Heart left ventricle (tissue), 16 donors: ENCODE results near the gene SEMA3B. TPM values are rescaled to one million over a fixed set of nuclear protein-coding genes. Genes with fewer than 3 reads are reported as not detected.

ENCODE experiments used
- ATAC-seq, 4 donors: fragments of 200-7000 bp; cut with Tn5 transposase; one replicate each; pipeline ENCODE4 v1.9.1; 2020 to 2022; ENCODE audit warnings: moderate library complexity in 4 of 4, mild to moderate bottlenecking in 3 of 4, moderate number of reproducible peaks in 1 of 4
- DNase-seq, 5 donors: peaks; one replicate each; pipeline ENCODE4 v3.0.0-alpha.2; 2020
- H3K27ac ChIP-seq, 12 donors: fragments of 200-600 bp; sonication (generic) in 4 of 12; one replicate each; pipeline versions ENCODE4 v1.5.0 to v1.8.0; 2016 to 2022; ENCODE audit warnings: mild to moderate bottlenecking in 2 of 12
- H3K27me3 ChIP-seq, 9 donors: fragments of 200-600 bp; sonication (generic) in 2 of 9; one replicate each; pipeline versions ENCODE4 v1.5.1 to v1.8.0; 2016 to 2022; ENCODE audit warnings: mild to moderate bottlenecking in 3 of 9
- H3K36me3 ChIP-seq, 9 donors: fragments of 200-600 bp; sonication (generic) in 2 of 9; one replicate each; pipeline versions ENCODE4 v1.5.0 to v1.8.0; 2018 to 2022; ENCODE audit warnings: mild to moderate bottlenecking in 2 of 9
- H3K4me1 ChIP-seq, 12 donors: fragments of 200-600 bp; sonication (generic) in 4 of 12; one replicate each; pipeline versions ENCODE4 v1.5.0 to v1.8.0; 2016 to 2022; ENCODE audit warnings: mild to moderate bottlenecking in 3 of 12
- H3K4me3 ChIP-seq, 12 donors: fragments of 200-600 bp; sonication (generic) in 4 of 12; one replicate each; pipeline versions ENCODE4 v1.5.0 to v1.8.0; 2017 to 2022; ENCODE audit warnings: mild to moderate bottlenecking in 9 of 12, moderate library complexity in 4 of 12
- H3K9me3 ChIP-seq, 12 donors: fragments of 200-600 bp; sonication (generic) in 4 of 12; one replicate each; pipeline versions ENCODE4 v1.5.0 to v1.8.0; 2016 to 2022; ENCODE audit warnings: mild to moderate bottlenecking in 1 of 12
- POLR2A ChIP-seq, 2 donors: fragments of 450-650 bp; IDR thresholded peaks; one replicate each; pipeline ENCODE4 v1.6.1; 2017; ENCODE audit warnings: antibody characterized with exemption in 2 of 2, mild to moderate bottlenecking in 2 of 2, moderate library complexity in 2 of 2
- WGBS, 4 donors: extraction: QIAGEN DNeasy Blood & Tissue Kit in 2 of 4; methylation state at CpG; one replicate each; pipeline versions ENCODE4 v1.1.5 to v1.1.7; 2013 to 2018; 5-methylcytosine and 5-hydroxymethylcytosine counted together
- intact Hi-C, 10 donors: fragments of 100-400 bp; cut with DNase I; formaldehyde crosslinking; loops; one replicate each; pipeline versions ENCODE4 v1.11.1 to v1.14.2; 2022
- polyA plus RNA-seq, 2 donors: library from polyadenylated mRNA; stranded (reverse); fragments of 200-250 nt; gene quantifications; one replicate each; pipeline ENCODE4 v1.2.3, GENCODE V29; 2013
- total RNA-seq, 9 donors: library from RNA; depleted of rRNA in 2 of 9; stranded (reverse); fragments of >200 nt in 2 of 9; fragmentation: NEBNext Ultra II Directional in 3 of 9; extraction: Animal tissue kit (Norgen Biotek cat#: 25700) in 3 of 9; gene quantifications; one replicate each; pipeline versions ENCODE4 v1.1.0 to v1.2.4, GENCODE V29; 2016 to 2023
- TF ChIP-seq, protein P1 (sequence below), 12 donors: fragments of 200-600 bp; sonication (generic) in 4 of 12; IDR thresholded peaks; one replicate each; pipeline versions ENCODE4 v1.5.0 to v1.8.0; 2018 to 2022; ENCODE audit warnings: antibody characterized with exemption in 12 of 12, mild to moderate bottlenecking in 5 of 12
- donor health status: ischemic (EF 13 %, LVEDD 7.1; RV severe dilation, severe dysfunction).
- donor health status: healthy with polysubstance abuse.
- donor health status: DM: no; HTN: yes; CAD: no.
- donor health status: DM: no; HTN: no; CAD: no.
- donor health status: ischemic (EF 25% LVEDD 6.9; RV normal size, moderate dysfunction).
- donor health status: ischemic (EF 25% LVEDD 5.7; RV mildly dilated, moderate dysfunction).
- donor health status: healthy.
- donor health status: DM: yes; HTN: yes; CAD: no.
- donor health status: ischemic (EF 35%, LVEDD 5.7; RV mildly dilated, moderate dysfunction).
- donor health status: nonischemic (EF 11% LVEDD 7.7; RV severe dilation, severe dysfunction).
- donor health status: DM: yes; HTN: yes; CAD: no.
- donor health status: PGD.
- donor health status: ischemic (EF 29% LVEDD 5.4; RV normal size, mild dysfunction).
- donor health status: nonischemic (EF 23%, LVEDD 6.1; RV moderate dilation, normal function).

Gene SEMA3B
- total and polyA plus RNA-seq, 11 donors: 12.9 to 60.1 (median 19.3) TPM

DNA sequence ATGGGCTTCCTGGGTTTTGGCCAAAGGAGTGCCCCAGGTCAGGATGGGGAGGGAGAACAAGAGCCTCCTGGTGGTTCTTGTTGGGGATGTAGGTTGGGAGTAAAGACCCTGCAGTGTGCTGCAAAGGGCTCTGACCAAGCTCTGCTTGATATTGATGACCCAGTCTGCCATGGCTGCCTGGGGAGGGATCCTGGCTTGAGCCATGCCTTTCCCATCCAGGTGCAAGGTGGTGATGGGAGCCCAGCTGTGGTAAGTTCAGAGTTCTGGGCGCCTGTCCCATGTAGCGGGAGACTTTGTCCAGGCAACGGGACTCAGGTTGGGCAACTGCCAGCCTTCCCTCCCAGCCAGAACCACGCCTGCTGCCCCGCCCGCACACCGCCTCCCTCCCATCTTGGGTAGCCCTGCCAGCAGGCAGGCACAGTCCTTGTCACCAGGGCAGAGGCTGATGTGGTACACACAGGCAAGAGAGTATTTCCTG is 30.4 kb upstream of the SEMA3B start:
- 14 to 29% (median 25%) methylated on average over 4 to 7 of the region's 7 CpGs for WGBS, 4 donors
- no peaks in the 10 kb centered on the region for H3K9me3 ChIP-seq
- TF ChIP-seq, protein P1, sequence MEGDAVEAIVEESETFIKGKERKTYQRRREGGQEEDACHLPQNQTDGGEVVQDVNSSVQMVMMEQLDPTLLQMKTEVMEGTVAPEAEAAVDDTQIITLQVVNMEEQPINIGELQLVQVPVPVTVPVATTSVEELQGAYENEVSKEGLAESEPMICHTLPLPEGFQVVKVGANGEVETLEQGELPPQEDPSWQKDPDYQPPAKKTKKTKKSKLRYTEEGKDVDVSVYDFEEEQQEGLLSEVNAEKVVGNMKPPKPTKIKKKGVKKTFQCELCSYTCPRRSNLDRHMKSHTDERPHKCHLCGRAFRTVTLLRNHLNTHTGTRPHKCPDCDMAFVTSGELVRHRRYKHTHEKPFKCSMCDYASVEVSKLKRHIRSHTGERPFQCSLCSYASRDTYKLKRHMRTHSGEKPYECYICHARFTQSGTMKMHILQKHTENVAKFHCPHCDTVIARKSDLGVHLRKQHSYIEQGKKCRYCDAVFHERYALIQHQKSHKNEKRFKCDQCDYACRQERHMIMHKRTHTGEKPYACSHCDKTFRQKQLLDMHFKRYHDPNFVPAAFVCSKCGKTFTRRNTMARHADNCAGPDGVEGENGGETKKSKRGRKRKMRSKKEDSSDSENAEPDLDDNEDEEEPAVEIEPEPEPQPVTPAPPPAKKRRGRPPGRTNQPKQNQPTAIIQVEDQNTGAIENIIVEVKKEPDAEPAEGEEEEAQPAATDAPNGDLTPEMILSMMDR (IDR thresholded peaks at IDR 0.05): peak in 1 of 12 donors; percentile 1
- no peak for TF ChIP-seq POLR2A (IDR thresholded peaks at IDR 0.05)
- no peaks in the 10 kb centered on the region for H3K27me3 ChIP-seq
- intact Hi-C loops: loop anchor here in 3 of 10 donors (5.0 kb wide), 1 partner anchor 84 kb away; the partner anchor contains the start of gene HYAL2 (in 3 of the 3)
- H3K4me3 ChIP-seq: peak overlapping the region; percentile 82 to 100 (median 93)
- H3K4me1 ChIP-seq: peaks cover 18 to 80% (median 64%) of the 10 kb centered on the region in 12 donors
- peak overlapping the region; percentile 76 to 99 (median 94) for H3K27ac ChIP-seq
- DNase-seq: peak; percentile 87 to 94 (median 91)
- peaks cover 0 to 28% (median 0%) of the 10 kb centered on the region in 9 donors for H3K36me3 ChIP-seq
- peak; percentile 44 to 51 (median 47) for ATAC-seq

- intact Hi-C loops: loop anchor here in 3 of 10 donors (5.0 kb wide), 1 partner anchor 83 kb away; the partner anchor contains the start of gene HYAL2 (in 3 of the 3)
- Histone ChIP-seq H3K27me3 (no peaks in the 10 kb centered on the region), H3K4me3 (peak overlapping the region in 7 of 12 donors; percentile 82 to 100 (median 94)), H3K36me3 (peaks cover 0 to 35% (median 4%) of the 10 kb centered on the region in 9 donors), H3K4me1 (peaks cover 18 to 90% (median 75%) of the 10 kb centered on the region in 12 donors), H3K9me3 (no peaks in the 10 kb centered on the region), H3K27ac (peak overlapping the region; percentile 10 to 99 (median 94))
- ATAC-seq (no peak), DNase-seq (no peak)
- TF ChIP-seq POLR2A (IDR thresholded peaks at IDR 0.05): no peak
- TF ChIP-seq, protein P1 (IDR thresholded peaks at IDR 0.05): no peak
- WGBS, 4 donors: 54 to 79% (median 62%) methylated on average over 3 to 4 of the region's 4 CpGs; no CpG with 5 or more reads in 1 of the 4 donors
These were observed 29.3 kb upstream of the SEMA3B start for GRCh38 chr3:50239649-50240048.

DNA sequence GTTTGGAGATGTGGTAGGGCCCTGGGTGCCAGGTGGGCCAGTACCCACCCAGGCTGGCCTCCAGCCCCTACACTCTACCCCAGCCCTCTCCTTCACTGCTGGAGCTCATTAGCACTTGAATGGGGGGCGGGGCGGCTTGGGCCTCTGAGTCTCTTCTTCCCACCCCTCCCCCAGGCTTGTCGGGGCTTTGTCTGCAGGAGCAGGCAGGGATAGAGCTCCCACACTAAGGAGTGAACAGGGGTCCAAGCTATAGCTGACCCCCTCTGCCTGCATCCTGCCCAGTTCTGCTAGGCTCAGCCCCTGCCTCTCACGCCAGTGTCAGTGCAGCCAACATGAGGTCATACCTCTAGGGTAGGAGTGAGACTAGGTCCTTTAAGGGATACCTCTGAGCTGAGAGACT is 27.8 kb upstream of the SEMA3B start:
- no peaks in the 10 kb centered on the region for H3K27me3 ChIP-seq
- WGBS, 4 donors: 47 to 72% (median 60%) methylated on average over 4 of the region's 4 CpGs
- H3K4me3 ChIP-seq: peak overlapping the region in 4 of 12 donors; percentile 17 to 39 (median 24)
- peaks cover 21 to 99% (median 81%) of the 10 kb centered on the region in 12 donors for H3K4me1 ChIP-seq
- H3K27ac ChIP-seq: peak overlapping the region in 11 of 12 donors; percentile 85 to 99 (median 94)
- H3K36me3 ChIP-seq: peaks cover 0 to 45% (median 4%) of the 10 kb centered on the region in 9 donors
- intact Hi-C loops: no loop called here
- ATAC-seq: no peak
- H3K9me3 ChIP-seq: no peaks in the 10 kb centered on the region
- peak in 1 of 5 donors; percentile 41 for DNase-seq
- TF ChIP-seq, protein P1 (IDR thresholded peaks at IDR 0.05): no peak

- WGBS, 4 donors: 37 to 61% (median 51%) methylated on average over 3 to 7 of the region's 7 CpGs
- intact Hi-C loops: loop anchor here in 1 of 10 donors (2.0 kb wide), 1 partner anchor 15 kb away; no protein-coding TSS in a partner anchor
- no peak for TF ChIP-seq POLR2A (IDR thresholded peaks at IDR 0.05)
- TF ChIP-seq, protein P1 (IDR thresholded peaks at IDR 0.05): no peak
- Histone ChIP-seq H3K4me3 (peak overlapping the region in 6 of 12 donors; percentile 17 to 39 (median 24)), H3K27ac (peak overlapping the region; percentile 85 to 99 (median 94)), H3K9me3 (no peaks in the 10 kb centered on the region), H3K27me3 (no peaks in the 10 kb centered on the region), H3K4me1 (peaks cover 27 to 100% (median 88%) of the 10 kb centered on the region in 12 donors), H3K36me3 (peaks cover 0 to 45% (median 4%) of the 10 kb centered on the region in 9 donors)
- DNase-seq (peak in 1 of 5 donors; percentile 32), ATAC-seq (no peak)
These were observed 27.1 kb upstream of the SEMA3B start for GRCh38 chr3:50241713-50242380.
